Tibial artery (tissue), 4 donors: ENCODE results near the gene FOXO6.
A peak's percentile ranks its signal among the peaks of the same experiment; 100 is the strongest.

Experiments
- DNase-seq, 2 donors: peaks; one replicate each; pipeline ENCODE4 v3.0.0-alpha.2; 2019
- H3K27ac ChIP-seq, 2 donors: fragments of 200-600 bp; sonication (generic) in 1 of 2; 1 replicate in 1 of 2; 2 replicates in 1 of 2; pipeline ENCODE4 v1.5.1; 2018 to 2019; ENCODE audit warnings: mild to moderate bottlenecking in 1 of 2
- H3K27me3 ChIP-seq, 2 donors: fragments of 200-600 bp; sonication (generic) in 1 of 2; one replicate each; pipeline versions ENCODE4 v1.5.1 to v1.6.0; 2016 to 2019
- H3K36me3 ChIP-seq, 3 donors: fragments of 200-600 bp; sonication (generic) in 2 of 3; one replicate each; pipeline ENCODE4 v1.5.1; 2016 to 2019; ENCODE audit warnings: mild to moderate bottlenecking in 2 of 3
- H3K4me1 ChIP-seq, 4 donors: fragments of 200-600 bp; sonication (generic) in 2 of 4; 1 replicate in 3 of 4; 2 replicates in 1 of 4; pipeline ENCODE4 v1.5.1; 2016 to 2019
- H3K4me3 ChIP-seq, 2 donors: fragments of 200-600 bp; sonication (generic) in 1 of 2; 1 replicate in 1 of 2; 2 replicates in 1 of 2; pipeline ENCODE4 v1.5.1; 2018 to 2019; ENCODE audit warnings: mild to moderate bottlenecking in 2 of 2
- H3K9me3 ChIP-seq, 3 donors: fragments of 200-600 bp; sonication (generic) in 1 of 3; one replicate each; pipeline ENCODE4 v1.5.1; 2016 to 2019
- intact Hi-C: fragments of 100-400 bp; cut with DNase I; formaldehyde crosslinking; loops from one replicate; pipeline ENCODE4 v1.15.0; 2023; ENCODE audit warnings: low total_unique reads
- TF ChIP-seq, protein P1 (sequence below), 2 experiments: fragments of 200-600 bp in 1 of 2; fragments of 450-650 bp in 1 of 2; IDR thresholded peaks; one replicate each; pipeline ENCODE4 v1.5.1; 2017 to 2019; ENCODE audit warnings: antibody characterized with exemption in 2 of 2, mild to moderate bottlenecking in 1 of 2, moderate library complexity in 1 of 2

FOXO6 gene

DNA sequence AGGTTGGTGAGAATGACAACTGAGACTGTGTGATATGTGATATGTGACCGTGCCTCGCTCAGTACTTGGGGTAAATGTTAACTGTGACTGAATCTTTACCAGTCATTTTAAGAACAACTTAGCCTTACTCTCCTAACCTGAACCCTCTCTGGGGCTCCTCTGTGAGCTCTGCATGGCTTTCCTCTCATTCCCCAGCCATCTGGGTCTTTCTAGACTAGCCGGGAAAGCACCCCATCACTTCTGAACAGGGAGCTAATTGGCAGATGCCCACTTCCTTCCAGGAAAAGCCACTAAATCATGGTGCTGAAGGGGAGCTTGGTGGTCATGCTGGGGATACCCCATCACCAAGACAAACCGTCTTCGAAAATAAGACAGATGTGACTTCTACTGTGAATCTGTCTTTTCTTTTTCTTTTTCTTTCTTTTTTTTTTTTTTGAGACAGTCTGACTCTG is 16.5 kb upstream of the FOXO6 start:
- DNase-seq, result peak in 1 of 2 donors; percentile 10
- Histone ChIP-seq H3K4me1 (no peaks in the 10 kb centered on the region), H3K27ac (no peak overlapping the region), H3K27me3 (peaks cover 0 to 5% of the 10 kb centered on the region in 2 donors), H3K9me3 (no peaks in the 10 kb centered on the region), H3K4me3 (no peak overlapping the region), H3K36me3 (no peaks in the 10 kb centered on the region)
- intact Hi-C loops, result no loop called here
- TF ChIP-seq, protein P1, sequence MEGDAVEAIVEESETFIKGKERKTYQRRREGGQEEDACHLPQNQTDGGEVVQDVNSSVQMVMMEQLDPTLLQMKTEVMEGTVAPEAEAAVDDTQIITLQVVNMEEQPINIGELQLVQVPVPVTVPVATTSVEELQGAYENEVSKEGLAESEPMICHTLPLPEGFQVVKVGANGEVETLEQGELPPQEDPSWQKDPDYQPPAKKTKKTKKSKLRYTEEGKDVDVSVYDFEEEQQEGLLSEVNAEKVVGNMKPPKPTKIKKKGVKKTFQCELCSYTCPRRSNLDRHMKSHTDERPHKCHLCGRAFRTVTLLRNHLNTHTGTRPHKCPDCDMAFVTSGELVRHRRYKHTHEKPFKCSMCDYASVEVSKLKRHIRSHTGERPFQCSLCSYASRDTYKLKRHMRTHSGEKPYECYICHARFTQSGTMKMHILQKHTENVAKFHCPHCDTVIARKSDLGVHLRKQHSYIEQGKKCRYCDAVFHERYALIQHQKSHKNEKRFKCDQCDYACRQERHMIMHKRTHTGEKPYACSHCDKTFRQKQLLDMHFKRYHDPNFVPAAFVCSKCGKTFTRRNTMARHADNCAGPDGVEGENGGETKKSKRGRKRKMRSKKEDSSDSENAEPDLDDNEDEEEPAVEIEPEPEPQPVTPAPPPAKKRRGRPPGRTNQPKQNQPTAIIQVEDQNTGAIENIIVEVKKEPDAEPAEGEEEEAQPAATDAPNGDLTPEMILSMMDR (IDR thresholded peaks at IDR 0.05), result no peak

DNA sequence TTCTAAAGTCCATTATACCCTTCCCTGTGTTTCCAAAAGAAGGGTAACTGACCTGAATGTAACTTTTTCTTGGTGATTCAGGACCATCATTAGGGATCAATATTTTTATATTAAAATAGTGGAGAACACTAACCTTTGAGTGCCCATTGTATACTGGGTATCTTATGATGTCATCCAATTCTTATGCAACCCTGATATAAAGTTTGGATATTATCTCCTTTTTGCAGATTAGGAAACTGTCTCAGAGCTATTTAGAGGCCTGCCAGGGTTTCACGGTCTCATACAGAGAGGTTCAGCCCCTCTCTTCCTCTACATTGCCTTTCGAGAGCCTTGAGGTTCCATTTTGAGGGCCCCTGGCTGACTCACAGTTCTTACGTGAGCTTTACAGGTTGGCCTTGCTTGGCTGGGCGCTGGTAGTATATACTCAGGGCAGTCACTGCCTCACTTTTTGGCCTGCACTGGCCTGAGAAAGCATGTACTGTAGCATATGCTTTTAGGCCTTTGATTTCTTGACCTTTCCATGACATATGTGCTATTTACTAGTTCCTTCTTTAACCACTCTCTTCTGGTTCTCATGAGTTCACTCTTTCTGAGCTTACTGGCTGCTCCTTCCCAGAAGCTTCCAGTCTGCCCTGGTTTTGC is 15.7 kb upstream of the FOXO6 start:
- intact Hi-C loops, result no loop called here
- Histone ChIP-seq H3K27ac (no peak overlapping the region), H3K9me3 (no peaks in the 10 kb centered on the region), H3K27me3 (peaks cover 0 to 5% of the 10 kb centered on the region in 2 donors), H3K4me3 (no peak overlapping the region), H3K4me1 (no peaks in the 10 kb centered on the region), H3K36me3 (no peaks in the 10 kb centered on the region)
- TF ChIP-seq, protein P1 (IDR thresholded peaks at IDR 0.05), result no peak
- no peak for DNase-seq

GRCh38 chr1:41347276-41347675 is 14.0 kb upstream of the FOXO6 start:
- Histone ChIP-seq H3K36me3 (no peaks in the 10 kb centered on the region), H3K27ac (no peak overlapping the region), H3K4me1 (no peaks in the 10 kb centered on the region), H3K4me3 (no peak overlapping the region), H3K9me3 (no peaks in the 10 kb centered on the region), H3K27me3 (peaks cover 0 to 5% of the 10 kb centered on the region in 2 donors)
- no peak for DNase-seq
- TF ChIP-seq, protein P1 (IDR thresholded peaks at IDR 0.05), result no peak
- intact Hi-C loops, result no loop called here

DNA sequence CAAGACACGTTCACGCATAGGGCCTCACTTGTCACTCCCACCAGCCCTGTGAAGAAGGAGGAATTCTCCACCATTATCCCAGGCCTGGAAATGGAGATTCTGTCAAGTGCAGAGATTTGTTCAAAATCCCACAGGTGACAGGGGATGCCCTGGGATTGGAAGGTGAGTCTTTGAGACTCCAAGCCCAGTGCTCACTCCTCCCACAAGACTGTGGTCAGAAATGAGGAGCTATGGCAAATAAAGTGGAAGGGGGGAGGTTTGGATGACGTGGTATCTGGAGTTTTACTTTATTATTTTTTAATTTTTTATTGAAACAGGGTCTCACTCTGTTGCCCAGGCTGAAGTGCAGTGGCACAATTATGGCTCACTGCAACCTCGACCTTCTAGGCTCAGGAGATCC is 12.8 kb upstream of the FOXO6 start:
- TF ChIP-seq, protein P1 (IDR thresholded peaks at IDR 0.05), result no peak
- H3K4me1 ChIP-seq, result no peaks in the 10 kb centered on the region
- no peak overlapping the region for H3K4me3 ChIP-seq
- peak in 1 of 2 donors; percentile 25 for DNase-seq
- H3K9me3 ChIP-seq, result no peaks in the 10 kb centered on the region
- no peak overlapping the region for H3K27ac ChIP-seq
- peaks cover 0 to 5% of the 10 kb centered on the region in 2 donors for H3K27me3 ChIP-seq
- intact Hi-C loops, result no loop called here
- H3K36me3 ChIP-seq, result no peaks in the 10 kb centered on the region

DNA sequence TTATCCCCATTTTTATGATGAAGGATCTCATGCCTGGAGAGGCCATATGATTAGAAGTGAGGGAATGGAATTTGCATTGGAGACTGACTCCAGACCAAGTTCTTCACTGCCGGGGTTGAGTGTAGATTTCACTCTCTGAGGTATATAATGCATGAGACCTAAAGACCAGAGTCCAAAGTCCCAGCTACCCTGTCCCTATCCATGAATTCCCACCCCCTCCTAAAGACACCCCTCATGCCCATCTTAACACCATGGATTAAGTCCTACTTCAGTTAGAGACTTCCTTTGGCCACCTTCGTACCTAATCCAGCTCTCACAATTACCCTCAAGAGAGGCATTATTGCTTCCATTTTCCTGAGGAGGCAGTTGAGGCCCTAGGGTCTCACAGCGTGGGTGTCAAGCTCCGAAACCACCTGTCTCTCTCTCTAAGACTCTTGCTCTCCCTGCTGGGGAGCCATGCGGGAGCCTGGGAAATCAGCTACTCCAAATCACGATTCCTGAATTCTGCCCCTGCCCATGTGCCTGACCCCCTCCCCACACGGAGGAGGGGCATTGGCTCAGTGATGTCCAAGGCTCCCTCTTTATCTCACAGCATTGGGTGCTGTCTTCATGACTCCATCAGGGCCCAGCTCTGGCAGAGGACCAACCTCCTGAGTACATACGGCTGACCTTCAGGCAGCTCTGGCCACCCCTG is 11.7 kb upstream of the FOXO6 start:
- Histone ChIP-seq H3K4me3 (no peak overlapping the region), H3K9me3 (no peaks in the 10 kb centered on the region), H3K27ac (no peak overlapping the region), H3K36me3 (no peaks in the 10 kb centered on the region), H3K27me3 (peaks cover 0 to 6% of the 10 kb centered on the region in 2 donors), H3K4me1 (no peaks in the 10 kb centered on the region)
- TF ChIP-seq, protein P1 (IDR thresholded peaks at IDR 0.05), result no peak
- intact Hi-C loops, result no loop called here
- peak in 1 of 2 donors; percentile 41 for DNase-seq
